SW 1271 (cell line): ENCODE data around the gene SKA2.
"Not testable (repeated sequence)": the region's sequence is repeated elsewhere in the genome, so short reads cannot be mapped to it uniquely, and the experiment has no call there.

Experiments used
- DNase-seq, 2 experiments: peaks; one replicate each; lab custom pipeline; 2025; lab: John Stamatoyannopoulos, UW

Gene SKA2

GRCh38 chr17:59151591-59151990 lies 3.4 kb downstream of the SKA2 start:
- DNase-seq = peak in 1 of 2 experiments; percentile 17

- DNase-seq = no peak
Measured at GRCh38 chr17:59151006-59151405, 4.0 kb downstream of the SKA2 start.

- no peak for DNase-seq
Measured at GRCh38 chr17:59149841-59150511, 5.0 kb downstream of the SKA2 start.

GRCh38 chr17:59149051-59149450 lies 5.9 kb downstream of the SKA2 start:
- DNase-seq = no peak

GRCh38 chr17:59145571-59146096 lies 9.4 kb downstream of the SKA2 start:
- DNase-seq = no peak

GRCh38 chr17:59141860-59142259 lies 13.1 kb downstream of the SKA2 start:
- no peak for DNase-seq

- no peak for DNase-seq
Measured at GRCh38 chr17:59139939-59140338, 15.0 kb downstream of the SKA2 start.

GRCh38 chr17:59138339-59138738 lies 16.6 kb downstream of the SKA2 start:
- DNase-seq = not testable (repeated sequence)

- DNase-seq = no peak
Measured at GRCh38 chr17:59131131-59131530, 23.9 kb downstream of the SKA2 start.

- no peak for DNase-seq
Measured at GRCh38 chr17:59129814-59130213, 25.2 kb downstream of the SKA2 start.

- DNase-seq = no peak
Measured at GRCh38 chr17:59126809-59127417, 28.1 kb downstream of the SKA2 start.

GRCh38 chr17:59124665-59125064 lies 30.3 kb downstream of the SKA2 start:
- no peak for DNase-seq

- no peak for DNase-seq
Measured at GRCh38 chr17:59121901-59122480, 33.0 kb downstream of the SKA2 start.

GRCh38 chr17:59115474-59115873 lies 39.5 kb downstream of the SKA2 start:
- no peak for DNase-seq

- DNase-seq = no peak
Measured at GRCh38 chr17:59111539-59111938, 43.4 kb downstream of the SKA2 start.

- no peak for DNase-seq
Measured at GRCh38 chr17:59110973-59111372, 44.0 kb downstream of the SKA2 start.

GRCh38 chr17:59108400-59109102 lies 46.4 kb downstream of the SKA2 start:
- DNase-seq = no peak

GRCh38 chr17:59107306-59107670 lies 47.7 kb downstream of the SKA2 start:
- DNase-seq = no peak

- DNase-seq = peak; percentile 93 to 97
Measured at GRCh38 chr17:59106463-59107305, 48.3 kb downstream of the SKA2 start, which contains the start of gene TRIM37. Gene TRIM37 (minus strand): TSS chr17:59106880. CDS start chr17:59106461, 419 bp downstream.

GRCh38 chr17:59105852-59106462 lies 49.0 kb downstream of the SKA2 start:
- DNase-seq = peak; percentile 7 to 54

GRCh38 chr17:59101178-59101577 lies 53.8 kb downstream of the SKA2 start:
- no peak for DNase-seq
